OCI-LY3 (cell line): Measurements from ENCODE around the gene ZNF746.

ENCODE experiments used
- H2AFZ ChIP-seq: fragments of 200-600, 300-600 bp; shearing (Covaris generic); 2 replicates; pipeline ENCODE4 v1.6.0; 2014; ENCODE audit warnings: antibody characterized with exemption, low read depth, low read length
- H3K27ac ChIP-seq: fragments of 200-600, 300-600 bp; sonication (generic); 2 replicates; pipeline ENCODE4 v1.5.1; 2014; ENCODE audit warnings: mild to moderate bottlenecking, low read length, moderate library complexity, mixed read lengths
- H3K27me3 ChIP-seq: fragments of 200-600, 300-600 bp; sonication (generic); 2 replicates; pipeline ENCODE4 v1.6.1; 2014; ENCODE audit warnings: low read depth, low read length, mixed read lengths
- H3K36me3 ChIP-seq: fragments of 200-600, 300-600 bp; sonication (generic); replicated peaks from 2 replicates; pipeline ENCODE3; 2014; ENCODE audit warnings: low read depth, low read length, mixed read lengths
- H3K4me1 ChIP-seq: fragments of 300-600, 200-600 bp; sonication (generic); 2 replicates; pipeline ENCODE4 v1.6.1; 2014; ENCODE audit warnings: low read length, mixed read lengths
- H3K4me2 ChIP-seq: fragments of 200-600, 300-600 bp; sonication (generic); 2 replicates; pipeline ENCODE4 v1.6.1; 2014; ENCODE audit warnings: low read length, mixed read lengths
- H3K4me3 ChIP-seq: fragments of 300-600, 200-600 bp; sonication (generic); 2 replicates; pipeline ENCODE4 v1.5.1; 2014; ENCODE audit warnings: antibody characterized with exemption, mild to moderate bottlenecking, low read length, moderate library complexity
- H3K79me2 ChIP-seq: fragments of 300-600, 200-600 bp; shearing (Covaris generic); 2 replicates; pipeline ENCODE4 v1.6.1; 2014; ENCODE audit warnings: mild to moderate bottlenecking, low read length, mixed read lengths
- H3K9ac ChIP-seq: fragments of 300-600, 200-600 bp; shearing (Covaris generic); 2 replicates; pipeline ENCODE4 v1.6.0; 2014; ENCODE audit warnings: mild to moderate bottlenecking, low read length, moderate library complexity
- H3K9me3 ChIP-seq: fragments of 200-600, 300-600 bp; shearing (Covaris generic); 2 replicates; pipeline ENCODE4 v1.6.1; 2014; ENCODE audit warnings: low read length, mixed read lengths; ENCODE audit not compliant: insufficient read depth
- H4K20me1 ChIP-seq: fragments of 200-600, 300-600 bp; sonication (generic); 2 replicates; pipeline ENCODE4 v1.6.1; 2016; ENCODE audit warnings: low read length, mixed read lengths; ENCODE audit not compliant: insufficient read depth
- EZH2phosphoT487 ChIP-seq: fragments of 200-600 bp; shearing (Covaris generic); IDR thresholded peaks from 2 replicates; pipeline ENCODE4 v1.6.1; 2018; ENCODE audit warnings: antibody characterized with exemption, mixed run types, low read depth
- TF ChIP-seq, protein P1 (sequence below): fragments of 200-600, 300-600 bp; sonication (generic); IDR thresholded peaks from 2 replicates; pipeline ENCODE4 v1.5.1; 2014; ENCODE audit warnings: antibody characterized with exemption, low read length, low read depth

The ZNF746 gene

DNA sequence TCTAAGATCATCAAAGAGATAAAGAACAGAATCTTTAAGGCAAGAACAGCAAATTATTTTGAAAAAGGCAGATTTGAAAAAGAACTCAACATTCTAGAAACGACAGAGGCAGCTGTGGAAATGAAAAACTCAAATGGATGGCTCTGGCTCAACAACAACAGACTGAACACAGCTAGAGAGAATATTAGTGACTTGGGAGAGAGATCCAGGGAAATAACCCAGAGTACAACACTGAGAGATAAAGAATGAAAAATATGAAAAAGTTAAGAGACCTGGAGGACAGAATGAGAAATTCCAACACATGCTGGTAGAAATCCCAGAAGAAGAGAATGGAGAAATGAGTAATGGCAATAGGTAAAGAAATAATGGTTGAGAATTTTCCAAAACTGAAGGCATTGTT lies 18.9 kb downstream of the ZNF746 start:
- Histone ChIP-seq H3K27ac (no peak overlapping the region), H3K79me2 (peaks cover 10% of the 10 kb centered on the region; the same call in 1 of the 2 replicates), H3K36me3 (peaks cover 69% of the 10 kb centered on the region), H2AFZ (no peak overlapping the region), H3K9ac (no peak overlapping the region), H3K9me3 (peaks cover 5% of the 10 kb centered on the region; the same call in 1 of the 2 replicates), H3K4me2 (no peak overlapping the region), H4K20me1 (no peaks in the 10 kb centered on the region), H3K4me3 (no peak overlapping the region), H3K27me3 (no peaks in the 10 kb centered on the region), H3K4me1 (no peaks in the 10 kb centered on the region)
- TF ChIP-seq EZH2phosphoT487, result no peak
- TF ChIP-seq, protein P1, sequence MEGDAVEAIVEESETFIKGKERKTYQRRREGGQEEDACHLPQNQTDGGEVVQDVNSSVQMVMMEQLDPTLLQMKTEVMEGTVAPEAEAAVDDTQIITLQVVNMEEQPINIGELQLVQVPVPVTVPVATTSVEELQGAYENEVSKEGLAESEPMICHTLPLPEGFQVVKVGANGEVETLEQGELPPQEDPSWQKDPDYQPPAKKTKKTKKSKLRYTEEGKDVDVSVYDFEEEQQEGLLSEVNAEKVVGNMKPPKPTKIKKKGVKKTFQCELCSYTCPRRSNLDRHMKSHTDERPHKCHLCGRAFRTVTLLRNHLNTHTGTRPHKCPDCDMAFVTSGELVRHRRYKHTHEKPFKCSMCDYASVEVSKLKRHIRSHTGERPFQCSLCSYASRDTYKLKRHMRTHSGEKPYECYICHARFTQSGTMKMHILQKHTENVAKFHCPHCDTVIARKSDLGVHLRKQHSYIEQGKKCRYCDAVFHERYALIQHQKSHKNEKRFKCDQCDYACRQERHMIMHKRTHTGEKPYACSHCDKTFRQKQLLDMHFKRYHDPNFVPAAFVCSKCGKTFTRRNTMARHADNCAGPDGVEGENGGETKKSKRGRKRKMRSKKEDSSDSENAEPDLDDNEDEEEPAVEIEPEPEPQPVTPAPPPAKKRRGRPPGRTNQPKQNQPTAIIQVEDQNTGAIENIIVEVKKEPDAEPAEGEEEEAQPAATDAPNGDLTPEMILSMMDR, result no peak

DNA sequence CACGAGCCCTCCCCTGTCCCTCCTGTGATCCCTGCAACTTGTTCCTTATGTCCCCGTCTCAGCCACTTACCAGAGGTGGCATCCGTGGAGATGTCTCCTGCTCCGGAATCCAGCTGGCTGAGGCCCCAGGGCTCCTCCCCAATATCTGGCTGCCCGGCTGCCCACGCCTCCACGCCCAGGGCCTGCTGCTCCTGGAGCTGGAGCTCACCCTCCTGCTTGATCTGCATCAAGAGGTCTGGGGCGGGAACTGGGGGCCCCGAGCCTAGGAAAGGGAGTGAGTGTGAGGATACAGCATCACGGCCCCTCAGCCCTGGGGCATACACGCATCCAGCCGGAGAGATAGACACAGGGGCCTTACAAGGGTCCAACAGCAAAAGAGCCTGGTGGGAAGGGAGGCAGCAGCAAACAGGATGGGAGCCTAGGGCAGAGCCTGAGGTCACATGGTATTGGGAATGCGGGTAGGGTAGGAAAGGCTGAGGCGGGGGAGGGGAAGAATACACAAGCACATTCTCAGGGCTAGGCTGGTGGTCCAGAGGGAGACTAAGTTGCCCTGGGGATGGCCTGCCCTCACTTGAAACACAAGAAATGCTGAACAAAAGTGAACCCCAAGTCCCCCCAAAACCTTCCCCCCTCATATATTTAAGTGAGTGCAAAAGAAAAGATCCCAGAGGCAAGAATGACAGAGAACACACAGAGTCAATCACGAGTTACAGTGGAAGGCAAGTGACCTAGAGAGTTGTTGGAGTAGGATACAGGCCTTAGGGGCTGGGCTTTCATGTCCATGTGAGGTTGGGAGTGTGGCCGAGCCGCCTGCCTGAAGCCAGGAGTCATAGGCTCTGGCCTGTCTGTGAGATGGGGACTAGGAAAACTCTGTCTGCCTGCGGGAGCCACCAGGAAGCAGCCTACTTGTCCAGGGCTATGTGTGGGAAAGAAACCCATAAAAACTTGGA lies 19.8 kb downstream of the ZNF746 start:
- Histone ChIP-seq H3K36me3 (peaks cover 76% of the 10 kb centered on the region), H3K9me3 (peaks cover 5% of the 10 kb centered on the region; the same call in 1 of the 2 replicates), H3K4me2 (no peak overlapping the region), H4K20me1 (no peaks in the 10 kb centered on the region), H3K79me2 (peaks cover 10% of the 10 kb centered on the region; the same call in 1 of the 2 replicates), H3K27ac (no peak overlapping the region), H3K4me1 (no peaks in the 10 kb centered on the region), H3K27me3 (no peaks in the 10 kb centered on the region), H3K4me3 (no peak overlapping the region), H2AFZ (no peak overlapping the region), H3K9ac (no peak overlapping the region)
- TF ChIP-seq, protein P1, result no peak
- no peak for TF ChIP-seq EZH2phosphoT487

DNA sequence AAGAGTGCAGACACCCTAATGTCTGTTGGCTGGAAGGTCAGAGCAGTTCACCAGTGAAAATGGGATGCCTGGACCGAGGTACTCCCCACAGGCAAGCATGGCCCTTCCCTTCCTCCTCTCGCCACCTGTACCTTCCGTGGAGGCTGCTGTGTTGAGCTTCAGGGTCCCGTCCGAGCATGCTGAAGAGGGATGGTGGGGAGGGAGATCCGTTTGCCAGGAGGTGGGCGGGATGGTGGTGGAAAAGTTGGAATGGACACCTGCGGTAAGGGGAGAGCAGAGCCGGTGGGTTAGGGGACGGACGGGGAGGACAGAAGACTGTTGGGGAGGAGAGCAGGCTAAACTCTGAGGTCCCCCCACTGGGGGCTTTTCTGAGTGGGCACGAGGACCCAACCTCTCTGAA lies 20.8 kb downstream of the ZNF746 start:
- no peak overlapping the region for H3K4me3 ChIP-seq
- H3K79me2 ChIP-seq, result peaks cover 10% of the 10 kb centered on the region; the same call in 1 of the 2 replicates
- no peak overlapping the region for H3K27ac ChIP-seq
- no peak overlapping the region for H3K4me2 ChIP-seq
- peaks cover 5% of the 10 kb centered on the region; the same call in 1 of the 2 replicates for H3K9me3 ChIP-seq
- H3K9ac ChIP-seq, result no peak overlapping the region
- H4K20me1 ChIP-seq, result no peaks in the 10 kb centered on the region
- no peaks in the 10 kb centered on the region for H3K4me1 ChIP-seq
- TF ChIP-seq, protein P1, result no peak
- TF ChIP-seq EZH2phosphoT487, result no peak
- no peaks in the 10 kb centered on the region for H3K27me3 ChIP-seq
- peaks cover 82% of the 10 kb centered on the region for H3K36me3 ChIP-seq
- H2AFZ ChIP-seq, result no peak overlapping the region
